ENCODE data around the gene EXOC6B. TPM values are rescaled to one million over a fixed set of nuclear protein-coding genes. Genes with fewer than 3 reads are reported as not detected.
A peak's percentile ranks its signal among the peaks of the same experiment; 100 is the strongest.

Gene EXOC6B
- total RNA-seq, 1 experiment from 2014 or later, result 40.1 TPM

GRCh38 chr2:72859831-72860262 is 34.0 kb upstream of the EXOC6B start:
- no peak overlapping the region for H3K27ac ChIP-seq (ENCODE audit: insufficient read length, low read depth, low read length)
- H3K9ac ChIP-seq (ENCODE audit: extremely low read depth, insufficient read length, low read length), result no peak overlapping the region
- no peak overlapping the region for H3K4me2 ChIP-seq (ENCODE audit: insufficient read depth, insufficient read length, low read length)
- H3T11ph ChIP-seq (ENCODE audit: low read length), result no peak overlapping the region
- no peaks in the 10 kb centered on the region for H3K79me1 ChIP-seq (ENCODE audit: insufficient read depth, low read depth, low read length, poor library complexity, severe bottlenecking)
- no peak overlapping the region for H3K14ac ChIP-seq (ENCODE audit: insufficient read depth, low read length)
- Mint-ChIP-seq H3K4me1 (peaks cover 18 to 22% of the 10 kb centered on the region in 2 experiments), H3K27ac (no peak overlapping the region), H3K36me3 (ENCODE audit: insufficient read depth in 1 of 3, low read depth in 3 of 3) (no peaks in the 10 kb centered on the region), H3K27me3 (ENCODE audit: low read depth) (peaks cover 22% of the 10 kb centered on the region), H3K9me3 (no peaks in the 10 kb centered on the region), H3K4me3 (no peak overlapping the region)
- H4K8ac ChIP-seq (replicated peaks; ENCODE audit: insufficient read length, low read depth, low read length), result no peak overlapping the region
- H3K4ac ChIP-seq (ENCODE audit: low read depth, low read length), result no peak overlapping the region
- no peak overlapping the region for H3K56ac ChIP-seq (ENCODE audit: insufficient read length, low read depth, low read length)
- no peaks in the 10 kb centered on the region for H3K9me3 ChIP-seq (ENCODE audit: control insufficient read depth, low read depth, low read length)
- H2BK20ac ChIP-seq (ENCODE audit: low read depth, low read length, poor library complexity, severe bottlenecking), result no peak overlapping the region
- DNase-seq, result peak; percentile 79
- H4K5ac ChIP-seq (ENCODE audit: insufficient read length, low read depth, low read length), result no peak overlapping the region
- H3K23me2 ChIP-seq (ENCODE audit: insufficient read length, low read depth, low read length, poor library complexity, severe bottlenecking), result peaks cover 8% of the 10 kb centered on the region
- H2BK15ac ChIP-seq (ENCODE audit: low read depth, low read length), result no peak overlapping the region
- H3K4me1 ChIP-seq (ENCODE audit: insufficient read depth, low read length), result no peaks in the 10 kb centered on the region; the same call in 1 of the 2 replicates
- H4K91ac ChIP-seq (ENCODE audit: insufficient read length, low read depth, low read length), result no peak overlapping the region
- WGBS (ENCODE audit: extremely low coverage, insufficient read length, low lambda C conversion rate), result no CpG with 5 or more reads among the region's 3 CpGs
- no peak overlapping the region for H2BK120ac ChIP-seq (ENCODE audit: low read depth, low read length, poor library complexity, severe bottlenecking)
- H2AFZ ChIP-seq (ENCODE audit: low read length), result no peak overlapping the region
- no peak overlapping the region for H3K23ac ChIP-seq (ENCODE audit: insufficient read length, low read depth, low read length)
- peak; percentile 80 for TF ChIP-seq CTCF (conservative IDR thresholded peaks at IDR 0.05)
- H4K20me1 ChIP-seq (ENCODE audit: control insufficient read depth, insufficient read depth, insufficient read length), result no peaks in the 10 kb centered on the region
- H3K18ac ChIP-seq (ENCODE audit: insufficient read length, low read depth, low read length), result no peak overlapping the region
- no peaks in the 10 kb centered on the region; the same call in 1 of the 2 replicates for H3K27me3 ChIP-seq (ENCODE audit: insufficient read depth, low read length)
- H2AK5ac ChIP-seq (ENCODE audit: insufficient read length, low read length), result no peak overlapping the region
- no peak overlapping the region for H2BK12ac ChIP-seq (ENCODE audit: insufficient read length, low read depth, low read length)
- H2BK5ac ChIP-seq (ENCODE audit: insufficient read length, low read length), result no peak overlapping the region
- H3K79me2 ChIP-seq (ENCODE audit: insufficient read depth, low read length), result 0 out of 2 replicates have a peak, but pooled peaks cover 2% of the 10 kb centered on the region
